GM12874 (cell line): ENCODE results near the gene DBR1.

Experiments
- CTCF ChIP-seq: IDR thresholded peaks from 2 replicates; pipeline ENCODE4 v1.5.1; 2011; ENCODE audit warnings: low read depth, mild to moderate bottlenecking, control low read depth, low read length, moderate library complexity; ENCODE audit not compliant: insufficient read depth

DBR1 gene

GRCh38 chr3:138210528-138210927, 35.8 kb upstream of the DBR1 start:
- TF ChIP-seq CTCF: no peak

- TF ChIP-seq CTCF: no peak
These were observed 31.5 kb upstream of the DBR1 start for GRCh38 chr3:138206196-138206595.

- no peak for TF ChIP-seq CTCF
These were observed 30.8 kb upstream of the DBR1 start for GRCh38 chr3:138205527-138205926.

GRCh38 chr3:138203938-138204337, 29.2 kb upstream of the DBR1 start:
- no peak for TF ChIP-seq CTCF

GRCh38 chr3:138202945-138203701, 28.4 kb upstream of the DBR1 start:
- no peak for TF ChIP-seq CTCF

GRCh38 chr3:138200424-138200823, 25.7 kb upstream of the DBR1 start:
- TF ChIP-seq CTCF: no peak

- no peak for TF ChIP-seq CTCF
These were observed 25.1 kb upstream of the DBR1 start for GRCh38 chr3:138199851-138200250.
